IPS DF 6.9 (cell line): Measurements from ENCODE around the gene PRDM15.

Source experiments
- DNase-seq: peaks from one replicate; pipeline ENCODE4 v3.0.0-alpha.2; 2013; ENCODE audit warnings: low read depth, low spot score
- H3K27ac ChIP-seq: one replicate; pipeline ENCODE4 v1.5.1; 2013; ENCODE audit warnings: low read length, control low read depth
- H3K27me3 ChIP-seq: 2 replicates; pipeline ENCODE4 v1.6.1; 2013; ENCODE audit warnings: mild to moderate bottlenecking, low read length; ENCODE audit not compliant: control insufficient read depth, insufficient read depth
- H3K36me3 ChIP-seq: 2 replicates; pipeline ENCODE4 v1.6.1; 2013; ENCODE audit warnings: low read length; ENCODE audit not compliant: control insufficient read depth, insufficient read depth
- H3K4me1 ChIP-seq: 2 replicates; pipeline ENCODE4 v1.6.1; 2013; ENCODE audit warnings: low read length; ENCODE audit not compliant: control insufficient read depth, insufficient read depth
- H3K4me3 ChIP-seq: 2 replicates; pipeline ENCODE4 v1.5.1; 2013; ENCODE audit warnings: mild to moderate bottlenecking, low read length
- H3K9me3 ChIP-seq: 2 replicates; pipeline ENCODE4 v1.6.1; 2013; ENCODE audit warnings: low read length, inconsistent platforms; ENCODE audit not compliant: control insufficient read depth, insufficient read depth
- WGBS: extraction: QIAGEN DNeasy Blood & Tissue Kit; methylation state at CpG from one replicate; pipeline ENCODE4 v1.1.7; 2013; ENCODE audit warnings: mixed read lengths, missing lambda C conversion rate; ENCODE audit not compliant: insufficient read length, insufficient coverage; 5-methylcytosine and 5-hydroxymethylcytosine counted together

Gene PRDM15

DNA sequence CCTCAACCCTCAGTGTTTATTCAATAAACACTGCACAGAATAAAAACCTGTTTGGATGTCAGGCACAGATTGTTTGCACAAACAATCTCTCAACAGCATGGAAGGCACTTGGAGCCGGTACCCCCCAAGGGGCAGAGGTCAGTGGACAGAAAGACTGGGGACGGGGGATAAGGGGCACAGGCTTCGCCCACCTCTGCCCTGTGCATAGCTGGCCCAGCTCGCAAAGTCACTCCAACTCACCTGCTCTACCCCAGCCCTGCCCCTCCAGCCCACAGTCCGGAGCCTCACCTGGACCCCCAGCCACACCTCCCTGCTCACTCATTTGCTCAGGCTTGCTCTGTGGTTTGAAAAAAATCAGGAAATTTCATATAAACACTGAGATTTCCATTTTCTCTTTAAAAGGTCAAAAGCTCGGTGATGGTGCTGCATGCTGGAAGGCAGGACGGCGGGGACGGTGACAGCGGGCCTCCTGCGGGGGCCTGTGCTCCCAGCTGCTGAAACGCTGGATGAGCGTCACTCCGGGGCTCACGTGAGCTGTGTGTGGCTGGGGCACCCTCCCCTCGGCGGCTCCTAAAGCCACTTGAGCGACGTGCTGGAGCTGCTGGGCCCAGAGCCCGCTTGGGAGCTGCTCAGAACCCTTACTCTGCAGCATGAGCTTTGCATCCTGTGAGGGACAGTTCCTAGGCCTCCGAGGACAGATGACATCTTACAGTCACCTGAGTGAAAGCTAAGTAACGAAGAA, 54.5 kb downstream of the PRDM15 start:
- H3K27me3 ChIP-seq: no peaks in the 10 kb centered on the region
- H3K36me3 ChIP-seq: peaks cover 7% of the 10 kb centered on the region; the same call in 1 of the 2 replicates
- no peaks in the 10 kb centered on the region for H3K9me3 ChIP-seq
- WGBS: no CpG with 5 or more reads among the region's 22 CpGs
- H3K4me3 ChIP-seq: no peak overlapping the region
- DNase-seq: no peak
- no peak overlapping the region for H3K27ac ChIP-seq
- H3K4me1 ChIP-seq: no peaks in the 10 kb centered on the region

DNA sequence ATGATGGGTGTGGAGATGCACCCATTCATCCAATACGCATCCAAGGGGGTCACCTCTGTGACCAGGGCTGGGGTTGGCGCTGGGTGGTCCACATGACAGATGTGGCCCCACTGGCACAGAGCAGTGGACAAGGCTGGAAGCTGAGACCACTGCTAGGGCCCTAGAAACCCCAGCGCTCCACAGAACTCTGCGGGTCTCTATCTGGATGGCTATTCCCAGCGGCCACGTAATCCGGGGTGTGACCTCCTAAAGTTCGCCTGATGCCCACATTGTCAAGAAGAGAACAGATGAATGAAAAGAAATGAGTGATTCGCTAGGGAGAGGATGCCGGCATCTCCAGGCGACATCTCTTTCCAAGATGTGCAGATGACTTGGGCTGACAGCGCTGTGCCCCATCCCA, 55.2 kb downstream of the PRDM15 start:
- WGBS: no CpG with 5 or more reads among the region's 12 CpGs
- no peak overlapping the region for H3K4me3 ChIP-seq
- no peaks in the 10 kb centered on the region for H3K4me1 ChIP-seq
- H3K9me3 ChIP-seq: no peaks in the 10 kb centered on the region
- no peak for DNase-seq
- no peak overlapping the region for H3K27ac ChIP-seq
- H3K27me3 ChIP-seq: no peaks in the 10 kb centered on the region
- H3K36me3 ChIP-seq: peaks cover 7% of the 10 kb centered on the region; the same call in 1 of the 2 replicates

DNA sequence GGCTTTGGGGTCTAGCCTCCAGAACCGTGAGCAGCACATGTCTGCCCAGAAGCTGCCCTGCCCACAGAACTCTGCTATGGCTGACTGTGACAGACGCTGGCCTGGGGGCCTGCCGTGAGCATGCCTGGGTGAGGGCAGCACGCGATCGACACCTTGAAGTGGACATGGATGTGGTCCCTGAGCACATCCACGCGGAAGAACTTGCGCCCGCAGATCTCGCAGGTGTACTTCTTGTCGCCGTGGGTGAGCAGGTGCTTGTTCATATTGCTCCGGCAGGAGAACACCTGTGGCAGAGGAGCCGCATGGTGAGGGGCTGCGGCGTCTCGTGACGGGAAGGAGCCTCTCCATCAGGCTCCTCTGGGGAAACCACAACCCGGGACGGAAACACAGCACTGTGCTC, 56.0 kb downstream of the PRDM15 start:
- no peak for DNase-seq
- H3K27ac ChIP-seq: no peak overlapping the region
- H3K36me3 ChIP-seq: peaks cover 7% of the 10 kb centered on the region; the same call in 1 of the 2 replicates
- H3K9me3 ChIP-seq: no peaks in the 10 kb centered on the region
- H3K4me3 ChIP-seq: no peak overlapping the region
- H3K27me3 ChIP-seq: no peaks in the 10 kb centered on the region
- WGBS: no CpG with 5 or more reads among the region's 21 CpGs
- no peaks in the 10 kb centered on the region for H3K4me1 ChIP-seq

DNA sequence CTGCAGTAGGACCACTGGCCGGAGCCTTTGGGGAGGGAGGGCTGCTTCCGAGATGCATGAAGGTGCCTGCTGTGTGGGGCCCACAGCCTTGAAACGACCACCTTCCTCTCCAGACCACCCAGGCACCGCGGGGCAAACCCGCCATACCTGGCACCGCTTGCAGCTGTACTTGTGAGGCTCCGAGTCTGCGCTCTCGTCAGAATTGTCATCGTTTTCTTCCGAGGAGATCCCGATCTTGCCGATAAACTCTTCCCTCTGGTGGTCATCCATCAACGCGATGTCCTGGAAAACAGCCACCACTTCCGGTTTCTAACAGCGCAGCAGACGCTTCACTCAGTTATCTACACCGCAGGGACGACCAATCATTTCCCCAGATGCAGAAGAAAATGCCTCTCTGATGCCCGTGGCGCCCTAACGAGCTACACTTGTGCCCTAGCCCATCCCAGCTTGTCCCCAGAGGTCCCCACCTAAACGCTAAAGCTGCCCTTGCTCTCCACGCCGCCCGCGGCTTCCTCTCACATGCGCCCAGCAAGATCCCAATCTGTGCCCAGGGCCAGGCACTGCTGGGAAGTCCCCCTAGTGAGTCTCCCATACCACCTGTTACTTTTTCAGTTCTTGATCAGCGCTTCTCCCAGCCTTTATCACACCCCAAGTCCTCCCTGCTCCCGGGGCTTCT, 57.2 kb downstream of the PRDM15 start:
- Histone ChIP-seq H3K4me1 (no peaks in the 10 kb centered on the region), H3K27ac (no peak overlapping the region), H3K9me3 (no peaks in the 10 kb centered on the region), H3K36me3 (peaks cover 7% of the 10 kb centered on the region; the same call in 1 of the 2 replicates), H3K4me3 (no peak overlapping the region), H3K27me3 (no peaks in the 10 kb centered on the region)
- WGBS: no CpG with 5 or more reads among the region's 32 CpGs
- no peak for DNase-seq

DNA sequence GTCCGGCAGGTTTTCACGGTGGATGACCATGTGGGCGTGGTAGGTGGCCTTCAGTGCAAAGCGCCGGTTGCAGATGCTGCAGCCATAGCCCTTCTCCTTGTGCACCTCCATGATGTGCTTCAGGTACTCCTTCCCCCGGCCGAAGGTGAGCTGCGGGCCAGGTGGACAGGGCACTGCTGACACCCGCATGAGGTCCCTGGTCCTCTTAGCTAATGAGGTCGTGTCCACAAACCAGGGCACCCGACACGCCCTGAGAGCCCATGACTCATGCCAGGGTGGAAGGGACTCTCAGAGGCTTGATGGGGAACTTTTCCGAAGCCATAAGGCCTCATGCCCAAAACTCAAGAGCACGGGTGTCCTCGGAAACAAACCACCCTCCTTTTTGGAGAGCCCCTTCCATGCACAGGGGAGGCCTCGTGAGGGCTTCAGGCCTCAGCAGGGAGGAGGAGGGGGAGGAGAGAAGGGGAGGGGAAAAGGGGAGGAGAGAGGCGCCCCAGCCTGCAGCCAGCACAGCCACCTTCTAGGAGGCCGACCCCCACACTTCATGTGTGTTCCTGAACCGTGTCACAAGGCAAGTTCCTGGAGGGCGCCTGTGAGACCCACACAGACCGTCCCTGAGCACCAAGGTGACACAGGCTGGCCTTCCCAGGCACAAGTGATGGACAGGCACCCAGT, 57.9 kb downstream of the PRDM15 start:
- Histone ChIP-seq H3K9me3 (no peaks in the 10 kb centered on the region), H3K4me1 (no peaks in the 10 kb centered on the region), H3K27me3 (no peaks in the 10 kb centered on the region), H3K36me3 (peaks cover 7% of the 10 kb centered on the region; the same call in 1 of the 2 replicates), H3K27ac (no peak overlapping the region), H3K4me3 (no peak overlapping the region)
- no CpG with 5 or more reads among the region's 21 CpGs for WGBS
- no peak for DNase-seq

DNA sequence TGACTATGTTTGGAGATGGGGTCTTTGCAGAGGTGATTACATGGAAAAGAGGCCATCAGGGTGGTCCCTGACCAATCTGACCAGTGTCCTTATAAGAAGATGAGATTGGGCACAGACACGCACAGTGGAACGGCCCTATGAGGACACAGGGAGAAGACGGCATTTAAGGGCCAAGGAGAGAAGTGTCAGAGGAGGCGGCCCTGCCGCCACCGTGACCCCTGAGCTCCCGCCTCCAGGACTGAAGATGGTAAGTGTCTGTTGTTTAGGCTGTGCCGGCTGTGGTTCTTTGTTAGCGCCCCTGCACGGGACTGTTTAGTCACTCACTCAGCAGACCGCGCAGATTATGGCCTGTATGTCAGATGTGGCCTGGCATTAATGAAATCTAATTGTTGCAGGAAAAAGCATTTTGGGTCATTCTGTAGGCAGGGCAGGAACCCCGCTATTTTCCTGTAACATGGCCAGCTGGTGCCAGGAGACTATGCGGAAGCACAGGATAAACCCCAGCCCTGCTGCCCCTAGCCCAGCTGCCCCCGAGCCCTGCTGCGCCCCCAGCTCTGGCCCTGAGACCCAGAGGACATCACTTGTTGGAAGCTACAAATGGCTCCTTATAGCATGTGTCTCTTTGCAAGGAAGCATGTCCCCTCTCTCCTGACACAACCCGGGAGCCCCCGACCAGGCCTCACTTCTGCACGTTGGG, 58.6 kb downstream of the PRDM15 start:
- H3K4me3 ChIP-seq: no peak overlapping the region
- no peak for DNase-seq
- no CpG with 5 or more reads among the region's 19 CpGs for WGBS
- no peaks in the 10 kb centered on the region for H3K9me3 ChIP-seq
- peaks cover 7% of the 10 kb centered on the region; the same call in 1 of the 2 replicates for H3K36me3 ChIP-seq
- H3K27me3 ChIP-seq: no peaks in the 10 kb centered on the region
- H3K4me1 ChIP-seq: no peaks in the 10 kb centered on the region
- no peak overlapping the region for H3K27ac ChIP-seq

DNA sequence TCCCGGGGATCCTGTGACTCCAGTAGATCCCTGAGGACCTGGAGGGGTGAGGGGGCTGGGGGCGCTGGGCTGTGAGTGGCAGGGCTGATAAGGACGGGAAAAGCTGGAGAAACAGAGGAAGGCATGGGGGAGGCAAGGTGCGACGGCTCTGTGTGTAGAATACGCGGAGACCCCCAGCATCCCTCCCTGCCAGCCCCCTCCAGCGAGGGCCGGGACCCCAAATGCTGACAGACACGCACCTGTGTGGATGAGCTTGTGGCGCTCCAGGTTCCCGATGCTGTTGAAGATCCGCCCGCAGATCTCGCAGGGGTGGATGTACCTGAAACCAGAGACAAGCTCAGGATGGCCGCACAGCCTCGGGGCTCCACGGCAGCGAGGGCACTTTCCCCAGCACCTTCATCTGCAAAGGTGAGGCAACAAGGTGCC, 59.3 kb downstream of the PRDM15 start:
- Histone ChIP-seq H3K9me3 (no peaks in the 10 kb centered on the region), H3K27me3 (no peaks in the 10 kb centered on the region)
- no peak for DNase-seq

DNA sequence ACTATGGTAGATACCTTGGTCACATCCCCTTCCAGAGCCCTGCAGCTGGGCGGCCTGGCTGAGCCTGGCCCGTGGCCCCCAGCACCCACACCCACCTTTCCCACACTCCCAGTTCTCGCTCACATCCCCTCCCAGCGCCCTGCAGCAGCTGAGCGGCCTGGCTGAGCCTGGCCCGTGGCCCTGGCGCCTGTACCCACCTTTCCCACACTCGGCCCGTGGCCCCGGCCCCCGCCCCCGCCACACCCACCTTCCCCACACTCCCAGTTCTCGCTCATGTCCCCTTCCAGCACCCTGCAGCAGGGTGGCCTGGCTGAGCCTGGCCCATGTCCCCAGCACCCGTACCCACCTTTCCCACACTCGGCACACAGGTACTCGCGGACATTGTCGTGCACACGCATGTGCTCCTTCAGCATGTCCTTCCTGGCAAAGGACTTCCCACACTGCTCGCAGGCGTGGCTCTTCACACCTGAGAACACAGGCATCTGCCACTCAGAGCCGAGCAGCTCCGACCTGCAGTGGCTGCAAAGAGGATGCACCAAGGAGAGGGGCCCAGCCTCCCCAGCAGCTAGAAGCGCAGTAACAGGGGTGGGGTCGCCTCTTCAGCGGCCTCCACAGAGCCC, 59.8 kb downstream of the PRDM15 start:
- Histone ChIP-seq H3K4me3 (no peak overlapping the region), H3K9me3 (no peaks in the 10 kb centered on the region), H3K27me3 (no peaks in the 10 kb centered on the region), H3K36me3 (peaks cover 7% of the 10 kb centered on the region; the same call in 1 of the 2 replicates), H3K4me1 (no peaks in the 10 kb centered on the region), H3K27ac (no peak overlapping the region)
- no peak for DNase-seq
- no CpG with 5 or more reads among the region's 26 CpGs for WGBS

More for the DNA sequence above, 59.3 kb downstream of the PRDM15 start:
- Histone ChIP-seq H3K27ac (no peak overlapping the region), H3K4me3 (no peak overlapping the region), H3K4me1 (no peaks in the 10 kb centered on the region), H3K36me3 (peaks cover 7% of the 10 kb centered on the region; the same call in 1 of the 2 replicates)
- no CpG with 5 or more reads among the region's 19 CpGs for WGBS

DNA sequence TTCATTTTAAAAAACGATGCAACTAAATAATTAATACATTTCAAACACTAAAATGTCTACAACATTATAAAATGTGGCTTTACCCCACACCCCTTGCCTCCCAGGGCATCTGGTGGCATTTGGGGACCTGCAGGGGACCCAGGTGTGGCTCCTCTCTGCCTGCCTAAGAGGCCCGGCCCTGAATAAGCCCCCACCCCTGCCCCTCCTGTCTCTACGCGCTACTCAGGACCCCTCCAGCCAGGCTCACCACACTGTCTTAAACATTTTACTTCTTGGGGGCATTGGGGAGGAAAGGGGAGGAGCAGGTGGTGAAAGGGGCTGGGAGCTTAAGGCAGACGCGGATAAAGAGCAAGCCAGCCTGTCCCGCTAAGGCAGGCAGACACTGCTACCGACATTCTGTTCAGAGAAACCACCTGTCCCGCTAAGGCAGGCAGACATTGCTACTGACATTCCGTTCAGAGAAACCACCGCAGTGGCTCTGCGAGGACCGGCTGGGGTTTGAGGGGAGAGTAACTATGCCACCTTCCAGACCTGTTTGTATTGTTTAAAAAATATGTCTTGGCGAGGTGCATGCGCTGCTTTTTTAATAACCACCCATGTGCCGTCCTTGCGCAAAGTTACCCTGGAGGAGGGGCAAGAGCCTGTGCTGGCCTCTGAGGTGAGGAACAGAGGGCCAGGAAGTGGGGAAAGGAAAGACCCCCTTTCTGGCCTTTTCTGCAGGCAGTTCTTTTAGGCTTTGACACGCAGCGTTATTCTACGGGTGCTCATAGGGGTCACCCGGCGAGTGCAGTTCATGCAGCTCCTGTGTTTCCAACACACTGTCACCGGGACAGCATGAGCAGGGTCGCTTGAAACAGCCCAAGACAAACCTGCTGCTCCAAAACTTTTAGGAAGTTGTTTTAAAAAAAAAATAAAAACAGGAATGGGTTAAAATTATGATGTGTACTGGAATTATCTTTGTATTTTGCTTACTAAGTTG, 61.0 kb downstream of the PRDM15 start:
- 100% methylated on average over 1 of the region's 24 CpGs for WGBS
- H3K27ac ChIP-seq: no peak overlapping the region
- H3K4me3 ChIP-seq: no peak overlapping the region
- H3K4me1 ChIP-seq: no peaks in the 10 kb centered on the region
- DNase-seq: no peak
- H3K36me3 ChIP-seq: peaks cover 5% of the 10 kb centered on the region; the same call in 1 of the 2 replicates
- no peaks in the 10 kb centered on the region for H3K27me3 ChIP-seq
- no peaks in the 10 kb centered on the region for H3K9me3 ChIP-seq
